ELF-1 (cell line): ENCODE data around the gene WDR33.

Experiments
- DNase-seq: peaks from one replicate; pipeline ENCODE4 v3.0.0-alpha.2; 2016; ENCODE audit warnings: low read depth, low spot score

The WDR33 gene

GRCh38 chr2:127656569-127657231, 154.3 kb downstream of the WDR33 start:
- DNase-seq, result no peak

- no peak for DNase-seq
Observed at GRCh38 chr2:127655209-127656073, 155.5 kb downstream of the WDR33 start.

- DNase-seq, result no peak
Observed at GRCh38 chr2:127654838-127655175, 156.2 kb downstream of the WDR33 start.

- no peak for DNase-seq
Observed at GRCh38 chr2:127654084-127654837, 156.7 kb downstream of the WDR33 start.

- DNase-seq, result no peak
Observed at GRCh38 chr2:127653421-127654083, 157.4 kb downstream of the WDR33 start.

GRCh38 chr2:127652786-127653357, 158.1 kb downstream of the WDR33 start:
- no peak for DNase-seq

- DNase-seq, result peak; percentile 53
Observed at GRCh38 chr2:127651971-127652550, 158.9 kb downstream of the WDR33 start.

- no peak for DNase-seq
Observed at GRCh38 chr2:127651381-127651809, 159.6 kb downstream of the WDR33 start.
